Measurements from ENCODE around the gene RHBDD1. TPM values are rescaled to one million over a fixed set of nuclear protein-coding genes. Genes with fewer than 3 reads are reported as not detected.

Gene RHBDD1
- total RNA-seq, 1 donor: 45.0 TPM

GRCh38 chr2:226959418-226959817 lies 123.6 kb downstream of the RHBDD1 start:
- H3K4me3 ChIP-seq (ENCODE audit: low read depth, low read length): no peak overlapping the region
- DNase-seq (ENCODE audit: low read depth): no peak
- no peak for TF ChIP-seq CTCF (IDR thresholded peaks at IDR 0.05; ENCODE audit: insufficient read depth, low read length)

- TF ChIP-seq CTCF (IDR thresholded peaks at IDR 0.05; ENCODE audit: insufficient read depth, low read length): no peak
These were observed 126.4 kb downstream of the RHBDD1 start for GRCh38 chr2:226962176-226962773.

GRCh38 chr2:226963528-226963927 lies 127.7 kb downstream of the RHBDD1 start:
- no peak overlapping the region for H3K4me3 ChIP-seq (ENCODE audit: low read depth, low read length)
- peak; percentile 72 for DNase-seq (ENCODE audit: low read depth)
- TF ChIP-seq CTCF (IDR thresholded peaks at IDR 0.05; ENCODE audit: insufficient read depth, low read length): no peak

More at GRCh38 chr2:226962176-226962773, 126.4 kb downstream of the RHBDD1 start:
- DNase-seq (ENCODE audit: low read depth): no peak
- no peak overlapping the region for H3K4me3 ChIP-seq (ENCODE audit: low read depth, low read length)

- H3K4me3 ChIP-seq (ENCODE audit: low read depth, low read length): no peak overlapping the region
- DNase-seq (ENCODE audit: low read depth): peak; percentile 27
- TF ChIP-seq CTCF (IDR thresholded peaks at IDR 0.05; ENCODE audit: insufficient read depth, low read length): no peak
These were observed 129.5 kb downstream of the RHBDD1 start for GRCh38 chr2:226965376-226965775.

- no peak for TF ChIP-seq CTCF (IDR thresholded peaks at IDR 0.05; ENCODE audit: insufficient read depth, low read length)
- no peak overlapping the region for H3K4me3 ChIP-seq (ENCODE audit: low read depth, low read length)
- peak; percentile 60 for DNase-seq (ENCODE audit: low read depth)
These were observed 133.7 kb downstream of the RHBDD1 start for GRCh38 chr2:226969417-226970080.

GRCh38 chr2:226970362-226970761 lies 134.5 kb downstream of the RHBDD1 start:
- no peak for DNase-seq (ENCODE audit: low read depth)
- no peak for TF ChIP-seq CTCF (IDR thresholded peaks at IDR 0.05; ENCODE audit: insufficient read depth, low read length)
- H3K4me3 ChIP-seq (ENCODE audit: low read depth, low read length): no peak overlapping the region

All from fibroblast of the aortic adventitia (primary cell).